Endothelial cell of umbilical vein (primary cell): ENCODE measurements around the gene GRIK3. TPM values are rescaled to one million over a fixed set of nuclear protein-coding genes. Genes with fewer than 3 reads are reported as not detected.

Source experiments
- BruUV-seq: library from RNA; stranded (reverse); fragments of 400-500 nt; replicated peaks from 2 replicates; lab custom pipeline; 2021; lab: Mats Ljungman, UMichigan
- CTCF ChIA-PET: fragments of 300-600, 350-600 bp; sonication (Branson Sonifier 250); formaldehyde crosslinking; loops from one replicate; lab custom pipeline; 2021; ENCODE audit warnings: antibody characterized with exemption, inconsistent platforms; lab: Charles Lee
- POLR2A ChIA-PET: fragments of 300-600, 350-600 bp; sonication (Branson Sonifier 250); formaldehyde crosslinking; loops from one replicate; lab custom pipeline; 2021; ENCODE audit warnings: antibody characterized with exemption, inconsistent platforms; lab: Charles Lee
- DNase-seq: peaks from one replicate; pipeline ENCODE4 v3.0.0-alpha.2; 2011; ENCODE audit warnings: low read depth, low spot score
- FAIRE-seq: peaks from 2 replicates; lab custom pipeline; 2011; peaks lifted over from hg19 to GRCh38; lab: Jason Lieb, UNC
- H2AFZ ChIP-seq: 2 replicates; pipeline ENCODE4 v1.6.0; 2012; ENCODE audit warnings: low read depth, low read length, control low read depth, inconsistent platforms
- H3K27ac ChIP-seq: 2 replicates; pipeline ENCODE4 v1.5.1; 2011; ENCODE audit warnings: low read depth, mild to moderate bottlenecking, control low read depth, low read length, moderate library complexity; ENCODE audit not compliant: insufficient read depth
- H3K27me3 ChIP-seq, 2 experiments: 2 replicates each; pipeline versions ENCODE4 v1.6.0 to v1.6.1; 2011; ENCODE audit warnings: low read length in 2 of 2, mixed read lengths in 1 of 2; ENCODE audit not compliant: control insufficient read depth in 2 of 2, insufficient read depth in 2 of 2
- H3K36me3 ChIP-seq, 2 experiments: 2 replicates in 1 of 2; 3 replicates in 1 of 2; pipeline ENCODE4 v1.5.1; 2011; ENCODE audit warnings: low read length in 2 of 2, mild to moderate bottlenecking in 1 of 2, moderate library complexity in 1 of 2; ENCODE audit not compliant: control insufficient read depth in 2 of 2, insufficient read depth in 2 of 2; ENCODE audit errors: extremely low read depth in 1 of 2
- H3K4me1 ChIP-seq: 3 replicates; pipeline ENCODE4 v1.5.1; 2011; ENCODE audit warnings: mild to moderate bottlenecking, low read length; ENCODE audit not compliant: control insufficient read depth, insufficient read depth; ENCODE audit errors: extremely low read depth
- H3K4me2 ChIP-seq: 2 replicates; pipeline ENCODE4 v1.6.1; 2011; ENCODE audit warnings: low read length, control low read depth, mixed read lengths; ENCODE audit not compliant: insufficient read depth
- H3K4me3 ChIP-seq, 3 experiments: fragments of 200-600 bp in 1 of 3; sonication (generic), shearing (Covaris generic) in 1 of 3; replicated peaks in 1 of 3; 2 replicates each; pipeline ENCODE4 v1.5.1; 2011 to 2016; ENCODE audit warnings: control low read depth in 3 of 3, low read length in 3 of 3, mild to moderate bottlenecking in 2 of 3, inconsistent platforms in 1 of 3, low read depth in 1 of 3, moderate library complexity in 1 of 3; ENCODE audit not compliant: insufficient read depth in 1 of 3
- H3K79me2 ChIP-seq: 2 replicates; pipeline ENCODE4 v1.6.0; 2012; ENCODE audit warnings: low read length, inconsistent platforms; ENCODE audit not compliant: control insufficient read depth, insufficient read depth
- H3K9ac ChIP-seq: replicated peaks from 2 replicates; pipeline ENCODE3; 2011; ENCODE audit warnings: low read length, control low read depth; ENCODE audit not compliant: insufficient read depth; ENCODE audit errors: extremely low read depth
- H3K9me1 ChIP-seq: replicated peaks from 3 replicates; pipeline ENCODE4 v1.6.0; 2011; ENCODE audit warnings: mild to moderate bottlenecking, low read length; ENCODE audit not compliant: control insufficient read depth, insufficient read depth; ENCODE audit errors: extremely low read depth
- H3K9me3 ChIP-seq: replicated peaks from 2 replicates; pipeline ENCODE4 v1.5.1; 2012; ENCODE audit warnings: low read length, inconsistent platforms; ENCODE audit not compliant: control insufficient read depth, insufficient read depth
- H4K20me1 ChIP-seq: replicated peaks from 2 replicates; pipeline ENCODE3; 2011; ENCODE audit warnings: mild to moderate bottlenecking, low read length; ENCODE audit not compliant: control insufficient read depth, insufficient read depth; ENCODE audit errors: extremely low read depth
- EZH2 ChIP-seq: IDR thresholded peaks from 2 replicates; pipeline ENCODE4 v1.6.1; 2012; ENCODE audit warnings: borderline replicate concordance, low read depth, mild to moderate bottlenecking, moderate library complexity, low read length, inconsistent platforms; ENCODE audit not compliant: severe bottlenecking
- FOS ChIP-seq: IDR thresholded peaks from 2 replicates; pipeline ENCODE4 v1.6.1; 2011; ENCODE audit warnings: mild to moderate bottlenecking, low read length, moderate library complexity, borderline replicate concordance; ENCODE audit not compliant: insufficient read depth
- GATA2 ChIP-seq: IDR thresholded peaks from 2 replicates; pipeline ENCODE4 v1.7.0; 2011; ENCODE audit warnings: low read depth, mild to moderate bottlenecking, moderate library complexity, mixed read lengths, low read length; ENCODE audit not compliant: insufficient read length, insufficient read depth
- JUN ChIP-seq: IDR thresholded peaks from 2 replicates; pipeline ENCODE4 v1.6.1; 2011; ENCODE audit warnings: borderline replicate concordance, low read depth; ENCODE audit not compliant: insufficient read length, insufficient read depth
- MYC ChIP-seq: IDR thresholded peaks from one replicate; pipeline ENCODE4 v1.6.1; 2011; ENCODE audit warnings: mild to moderate bottlenecking, low read depth, low read length
- POLR2A ChIP-seq: IDR thresholded peaks from 2 replicates; pipeline ENCODE4 v1.6.1; 2012; ENCODE audit warnings: low read depth, mild to moderate bottlenecking, control low read depth, low read length
- POLR2AphosphoS5 ChIP-seq: IDR thresholded peaks from 2 replicates; pipeline ENCODE4 v1.6.1; 2012; ENCODE audit warnings: low read depth, mild to moderate bottlenecking, control low read depth, low read length, moderate library complexity; ENCODE audit not compliant: insufficient read depth
- dilution Hi-C: fragments of 300-500 bp; cut with MboI; formaldehyde crosslinking; loops from one replicate; pipeline ENCODE4 v1.15.0; 2019; ENCODE audit warnings: low sequenced_read_pairs; ENCODE audit not compliant: extremely low pct_ligation_motif_present
- intact Hi-C: fragments of 100-400 bp; cut with micrococcal nuclease; formaldehyde crosslinking; loops from one replicate; pipeline ENCODE4 v1.10.0; 2022
- polyA plus RNA-seq, 4 experiments: library from polyadenylated mRNA; depleted of rRNA in 3 of 4; stranded (reverse) in 3 of 4; unstranded in 1 of 4; fragments of >200 nt; gene quantifications; 2 replicates each; pipeline versions ENCODE4 v1.2.1 to v1.2.3, GENCODE V29; 2011 to 2012; ENCODE audit warnings: missing spikeins in 1 of 4
- total RNA-seq: library from RNA; stranded (reverse); gene quantifications from 2 replicates; pipeline ENCODE4 v1.2.3, GENCODE V29; 2021
- TF ChIP-seq, protein P1 (sequence below), 2 donors: IDR thresholded peaks; 1 replicate in 1 of 2; 2 replicates in 1 of 2; pipeline ENCODE4 v1.5.1; 2011; ENCODE audit warnings: low read length in 2 of 2, mild to moderate bottlenecking in 2 of 2, moderate library complexity in 2 of 2, control low read depth in 1 of 2, inconsistent platforms in 1 of 2, low read depth in 1 of 2; ENCODE audit not compliant: insufficient read depth in 1 of 2; ENCODE audit errors: extremely low read depth in 1 of 2
- TF ChIP-seq, protein P2 (sequence below): IDR thresholded peaks from 2 replicates; pipeline ENCODE4 v1.6.1; 2011; ENCODE audit not compliant: insufficient read depth, insufficient read length

The GRIK3 gene
- total and polyA plus RNA-seq, 2 donors (not counting 3 experiments of a cell fraction or from before 2014, with no cell fraction given), result not detected

DNA sequence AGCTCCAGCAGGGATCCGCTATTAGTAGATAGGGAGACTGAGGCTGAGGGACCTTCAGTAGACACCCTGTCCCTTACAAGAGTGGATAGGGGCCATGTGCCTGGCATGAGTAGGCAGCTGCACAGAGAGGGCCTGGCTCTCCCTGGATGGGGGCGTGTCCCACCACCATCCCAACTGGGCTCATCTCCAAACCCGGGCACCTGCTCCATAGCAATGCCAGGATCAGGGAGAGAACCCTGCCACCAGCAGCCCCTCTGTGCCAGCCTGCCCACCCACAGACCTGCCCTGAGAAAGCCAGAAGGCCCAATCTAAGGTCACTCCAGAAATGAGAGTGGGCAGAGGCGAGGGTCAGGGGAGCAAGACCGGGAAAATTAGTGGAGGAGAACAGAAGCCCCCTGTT, 121.3 kb downstream of the GRIK3 start:
- no peaks in the 10 kb centered on the region for H3K79me2 ChIP-seq
- H3K27me3 ChIP-seq, result no peaks in the 10 kb centered on the region
- intact Hi-C loops, result no loop called here
- no peak overlapping the region for H3K4me3 ChIP-seq
- H3K4me2 ChIP-seq, result no peak overlapping the region
- no TSS peak for BruUV-seq
- FAIRE-seq (no peak), DNase-seq (no peak)
- no peak overlapping the region for H3K9ac ChIP-seq
- no peaks in the 10 kb centered on the region for H3K36me3 ChIP-seq
- H3K4me1 ChIP-seq, result no peaks in the 10 kb centered on the region
- ChIA-PET POLR2A (no interaction called here), CTCF (no interaction called here)
- no peaks in the 10 kb centered on the region for H3K9me1 ChIP-seq
- TF ChIP-seq POLR2AphosphoS5 (no peak), MYC (no peak), EZH2 (no peak), JUN (no peak), POLR2A (no peak), GATA2 (no peak), FOS (no peak)
- TF ChIP-seq, protein P1, sequence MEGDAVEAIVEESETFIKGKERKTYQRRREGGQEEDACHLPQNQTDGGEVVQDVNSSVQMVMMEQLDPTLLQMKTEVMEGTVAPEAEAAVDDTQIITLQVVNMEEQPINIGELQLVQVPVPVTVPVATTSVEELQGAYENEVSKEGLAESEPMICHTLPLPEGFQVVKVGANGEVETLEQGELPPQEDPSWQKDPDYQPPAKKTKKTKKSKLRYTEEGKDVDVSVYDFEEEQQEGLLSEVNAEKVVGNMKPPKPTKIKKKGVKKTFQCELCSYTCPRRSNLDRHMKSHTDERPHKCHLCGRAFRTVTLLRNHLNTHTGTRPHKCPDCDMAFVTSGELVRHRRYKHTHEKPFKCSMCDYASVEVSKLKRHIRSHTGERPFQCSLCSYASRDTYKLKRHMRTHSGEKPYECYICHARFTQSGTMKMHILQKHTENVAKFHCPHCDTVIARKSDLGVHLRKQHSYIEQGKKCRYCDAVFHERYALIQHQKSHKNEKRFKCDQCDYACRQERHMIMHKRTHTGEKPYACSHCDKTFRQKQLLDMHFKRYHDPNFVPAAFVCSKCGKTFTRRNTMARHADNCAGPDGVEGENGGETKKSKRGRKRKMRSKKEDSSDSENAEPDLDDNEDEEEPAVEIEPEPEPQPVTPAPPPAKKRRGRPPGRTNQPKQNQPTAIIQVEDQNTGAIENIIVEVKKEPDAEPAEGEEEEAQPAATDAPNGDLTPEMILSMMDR (IDR thresholded peaks at IDR 0.05; ENCODE audit: extremely low read depth in 1 of 2, insufficient read depth in 1 of 2, low read depth in 1 of 2, low read length in 2 of 2), result no peak
- TF ChIP-seq, protein P2, sequence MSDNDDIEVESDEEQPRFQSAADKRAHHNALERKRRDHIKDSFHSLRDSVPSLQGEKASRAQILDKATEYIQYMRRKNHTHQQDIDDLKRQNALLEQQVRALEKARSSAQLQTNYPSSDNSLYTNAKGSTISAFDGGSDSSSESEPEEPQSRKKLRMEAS, result no peak
- no peak overlapping the region for H2AFZ ChIP-seq
- dilution Hi-C loops, result no loop called here
- H3K27ac ChIP-seq, result no peak overlapping the region
- H3K9me3 ChIP-seq, result no peaks in the 10 kb centered on the region
- H4K20me1 ChIP-seq, result no peaks in the 10 kb centered on the region
